Measurements from ENCODE around the gene MRPL37.

Gene MRPL37

DNA sequence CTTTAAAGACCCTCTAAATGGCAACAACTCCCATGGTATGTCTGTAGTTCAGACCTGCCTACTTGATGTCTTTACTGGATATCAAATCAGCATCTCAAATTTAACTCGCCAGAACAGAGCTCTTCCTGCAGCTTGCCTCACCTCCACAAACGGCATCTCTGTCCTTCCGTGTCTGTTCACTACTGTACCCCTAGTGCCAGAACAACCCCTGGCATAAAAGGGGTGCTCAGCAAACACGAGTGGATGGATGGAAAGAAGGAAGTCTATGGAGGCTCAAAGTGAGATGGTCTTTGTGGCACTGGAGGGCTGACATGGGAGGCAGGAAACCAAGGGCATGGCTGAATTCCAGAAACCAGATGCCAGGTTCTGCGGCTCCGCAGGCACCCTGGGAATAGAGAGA, 22.7 kb downstream of the MRPL37 start:
- DNase-seq: no peak
- no peaks in the 10 kb centered on the region for H3K9me3 ChIP-seq (ENCODE audit: severe bottlenecking)
- H3K36me3 ChIP-seq: peaks cover 35% of the 10 kb centered on the region
- H3K27ac ChIP-seq: no peak overlapping the region
- TF ChIP-seq, protein P1, sequence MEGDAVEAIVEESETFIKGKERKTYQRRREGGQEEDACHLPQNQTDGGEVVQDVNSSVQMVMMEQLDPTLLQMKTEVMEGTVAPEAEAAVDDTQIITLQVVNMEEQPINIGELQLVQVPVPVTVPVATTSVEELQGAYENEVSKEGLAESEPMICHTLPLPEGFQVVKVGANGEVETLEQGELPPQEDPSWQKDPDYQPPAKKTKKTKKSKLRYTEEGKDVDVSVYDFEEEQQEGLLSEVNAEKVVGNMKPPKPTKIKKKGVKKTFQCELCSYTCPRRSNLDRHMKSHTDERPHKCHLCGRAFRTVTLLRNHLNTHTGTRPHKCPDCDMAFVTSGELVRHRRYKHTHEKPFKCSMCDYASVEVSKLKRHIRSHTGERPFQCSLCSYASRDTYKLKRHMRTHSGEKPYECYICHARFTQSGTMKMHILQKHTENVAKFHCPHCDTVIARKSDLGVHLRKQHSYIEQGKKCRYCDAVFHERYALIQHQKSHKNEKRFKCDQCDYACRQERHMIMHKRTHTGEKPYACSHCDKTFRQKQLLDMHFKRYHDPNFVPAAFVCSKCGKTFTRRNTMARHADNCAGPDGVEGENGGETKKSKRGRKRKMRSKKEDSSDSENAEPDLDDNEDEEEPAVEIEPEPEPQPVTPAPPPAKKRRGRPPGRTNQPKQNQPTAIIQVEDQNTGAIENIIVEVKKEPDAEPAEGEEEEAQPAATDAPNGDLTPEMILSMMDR (IDR thresholded peaks at IDR 0.05; ENCODE audit: low read depth, low read length): no peak
- H3K4me3 ChIP-seq (ENCODE audit: low read depth, low read length): no peak overlapping the region
- H3K27me3 ChIP-seq (ENCODE audit: insufficient read depth, low read depth, severe bottlenecking): no peaks in the 10 kb centered on the region

DNA sequence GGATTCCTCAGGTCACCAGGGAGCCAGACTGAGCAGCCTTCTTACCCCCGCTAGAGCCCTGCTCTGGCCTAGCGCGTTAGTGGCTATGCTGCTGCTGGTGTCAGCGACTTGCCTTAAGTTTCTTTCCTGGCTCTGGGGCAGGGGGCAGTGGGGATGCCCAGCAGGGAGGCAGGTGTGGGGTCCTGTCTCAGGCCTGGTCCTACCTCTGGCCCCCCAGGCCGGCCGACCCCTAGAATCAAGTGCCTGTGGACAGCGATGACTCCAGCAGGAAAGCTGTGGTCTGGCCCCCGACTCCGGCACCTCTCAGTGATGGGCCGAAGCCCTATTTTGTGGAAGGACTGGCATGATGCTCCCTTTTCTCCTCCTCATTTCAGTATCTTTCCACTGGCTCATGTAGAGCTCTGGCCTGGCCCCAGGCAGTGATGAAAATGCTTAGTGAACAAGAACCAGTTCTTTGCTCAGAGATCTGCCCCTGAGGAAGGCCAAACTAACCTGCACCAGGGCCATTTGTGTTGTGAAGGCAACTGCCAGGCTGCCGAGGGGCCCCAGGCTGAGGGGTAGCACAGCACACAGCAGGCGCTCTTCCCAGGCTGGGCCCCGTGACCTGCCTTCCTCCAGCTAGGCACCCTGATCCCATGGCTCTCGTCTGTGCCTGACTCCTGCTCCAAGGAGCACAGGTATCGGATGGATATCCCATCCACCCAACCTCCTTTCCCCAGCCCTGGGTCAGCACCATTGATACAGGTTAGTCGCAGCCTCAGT, 23.7 kb downstream of the MRPL37 start:
- Histone ChIP-seq H3K27ac (no peak overlapping the region), H3K4me3 (ENCODE audit: low read depth, low read length) (no peak overlapping the region), H3K9me3 (ENCODE audit: severe bottlenecking) (no peaks in the 10 kb centered on the region), H3K36me3 (peaks cover 35% of the 10 kb centered on the region), H3K27me3 (ENCODE audit: insufficient read depth, low read depth, severe bottlenecking) (no peaks in the 10 kb centered on the region)
- TF ChIP-seq, protein P1 (IDR thresholded peaks at IDR 0.05; ENCODE audit: low read depth, low read length): no peak
- DNase-seq: no peak

DNA sequence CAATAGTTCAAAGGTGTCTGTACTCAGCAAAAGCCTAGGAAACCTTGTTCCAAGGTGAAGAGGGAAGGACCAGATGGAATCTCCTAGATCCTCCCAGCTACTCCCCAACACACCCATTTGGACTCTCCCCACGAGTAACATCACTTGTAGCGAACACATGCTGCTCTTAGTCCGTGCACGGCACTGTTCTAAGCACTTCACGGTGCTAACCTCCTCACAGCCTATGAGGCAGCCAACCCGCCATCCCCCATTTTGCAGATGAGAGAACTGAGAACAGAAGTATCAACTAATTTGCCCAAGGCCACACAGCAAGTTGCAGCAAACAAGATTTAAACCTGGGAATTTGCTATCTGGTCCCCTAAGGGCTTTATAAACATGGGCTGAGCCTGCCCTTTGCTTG, 24.3 kb downstream of the MRPL37 start:
- H3K4me3 ChIP-seq (ENCODE audit: low read depth, low read length): no peak overlapping the region
- no peak for DNase-seq
- TF ChIP-seq, protein P1 (IDR thresholded peaks at IDR 0.05; ENCODE audit: low read depth, low read length): no peak
- no peak overlapping the region for H3K27ac ChIP-seq
- no peaks in the 10 kb centered on the region for H3K9me3 ChIP-seq (ENCODE audit: severe bottlenecking)
- H3K36me3 ChIP-seq: peaks cover 37% of the 10 kb centered on the region
- no peaks in the 10 kb centered on the region for H3K27me3 ChIP-seq (ENCODE audit: insufficient read depth, low read depth, severe bottlenecking)

DNA sequence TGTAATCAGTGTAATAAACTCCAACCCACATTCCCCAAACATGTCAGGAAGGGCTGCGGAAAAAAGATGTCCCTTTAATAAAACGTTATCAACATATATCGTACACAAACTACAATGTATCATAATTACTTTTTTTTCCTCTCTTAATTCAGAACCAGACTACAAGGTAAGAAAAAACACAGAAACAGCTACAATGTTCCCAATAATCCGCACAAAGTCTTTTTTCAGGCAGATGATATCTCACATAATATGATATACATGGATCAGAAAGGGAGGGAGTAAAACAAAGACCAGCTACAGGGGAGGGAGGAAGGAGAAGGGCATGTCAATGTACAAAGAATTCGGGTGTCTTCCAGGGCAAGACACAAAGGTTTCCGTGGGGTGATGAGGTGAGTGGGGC, 25.4 kb downstream of the MRPL37 start:
- no peaks in the 10 kb centered on the region for H3K9me3 ChIP-seq (ENCODE audit: severe bottlenecking)

DNA sequence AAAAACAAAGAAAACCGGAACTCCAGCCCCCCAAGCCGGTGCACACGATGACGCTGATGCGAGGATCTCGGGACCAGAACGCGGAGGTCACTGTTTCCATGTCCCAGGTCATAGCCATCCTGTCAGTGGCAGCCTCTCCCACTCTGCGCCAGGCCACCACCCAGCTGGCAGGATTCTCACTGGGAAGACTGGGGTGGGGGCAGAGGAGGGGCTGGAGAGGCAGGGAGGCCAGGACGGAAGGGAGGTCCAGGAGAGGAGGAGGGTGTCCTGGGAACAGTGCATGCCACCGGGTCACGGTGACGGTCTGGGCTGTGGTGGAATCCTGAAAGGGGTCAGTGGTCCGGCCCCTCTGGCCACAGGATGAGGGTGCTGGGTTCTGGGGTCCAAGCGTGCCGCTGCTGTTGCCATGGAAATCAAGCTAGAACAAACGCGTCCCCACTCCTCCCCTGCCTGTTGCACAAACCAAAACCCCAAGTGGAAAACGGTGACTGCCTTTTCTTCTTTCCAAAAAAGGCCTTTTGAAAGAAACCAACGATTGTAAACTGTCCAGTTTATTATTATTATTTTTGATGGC, 26.1 kb downstream of the MRPL37 start:
- Histone ChIP-seq H3K27me3 (ENCODE audit: insufficient read depth, low read depth, severe bottlenecking) (no peaks in the 10 kb centered on the region), H3K27ac (no peak overlapping the region), H3K36me3 (peaks cover 55% of the 10 kb centered on the region), H3K9me3 (ENCODE audit: severe bottlenecking) (no peaks in the 10 kb centered on the region), H3K4me3 (ENCODE audit: low read depth, low read length) (no peak overlapping the region)
- TF ChIP-seq, protein P1 (IDR thresholded peaks at IDR 0.05; ENCODE audit: low read depth, low read length): no peak
- DNase-seq: no peak

More for the DNA sequence above, 25.4 kb downstream of the MRPL37 start:
- Histone ChIP-seq H3K27ac (no peak overlapping the region), H3K27me3 (ENCODE audit: insufficient read depth, low read depth, severe bottlenecking) (no peaks in the 10 kb centered on the region), H3K36me3 (peaks cover 48% of the 10 kb centered on the region), H3K4me3 (ENCODE audit: low read depth, low read length) (no peak overlapping the region)
- DNase-seq: no peak
- TF ChIP-seq, protein P1 (IDR thresholded peaks at IDR 0.05; ENCODE audit: low read depth, low read length): no peak
